Lower leg skin (tissue), 3 donors: ENCODE results near the gene FYCO1.

Experiments used
- POLR2A ChIP-seq, 2 donors: fragments of 450-650 bp; IDR thresholded peaks; one replicate each; pipeline ENCODE4 v1.6.1; 2016 to 2017; ENCODE audit warnings: antibody characterized with exemption in 2 of 2, mild to moderate bottlenecking in 1 of 2, moderate library complexity in 1 of 2
- TF ChIP-seq, protein P1 (sequence below), 3 donors: fragments of 450-650 bp; IDR thresholded peaks; one replicate each; pipeline ENCODE4 v1.5.1; 2016; ENCODE audit warnings: antibody characterized with exemption in 3 of 3, mild to moderate bottlenecking in 3 of 3, moderate library complexity in 2 of 3

DNA sequence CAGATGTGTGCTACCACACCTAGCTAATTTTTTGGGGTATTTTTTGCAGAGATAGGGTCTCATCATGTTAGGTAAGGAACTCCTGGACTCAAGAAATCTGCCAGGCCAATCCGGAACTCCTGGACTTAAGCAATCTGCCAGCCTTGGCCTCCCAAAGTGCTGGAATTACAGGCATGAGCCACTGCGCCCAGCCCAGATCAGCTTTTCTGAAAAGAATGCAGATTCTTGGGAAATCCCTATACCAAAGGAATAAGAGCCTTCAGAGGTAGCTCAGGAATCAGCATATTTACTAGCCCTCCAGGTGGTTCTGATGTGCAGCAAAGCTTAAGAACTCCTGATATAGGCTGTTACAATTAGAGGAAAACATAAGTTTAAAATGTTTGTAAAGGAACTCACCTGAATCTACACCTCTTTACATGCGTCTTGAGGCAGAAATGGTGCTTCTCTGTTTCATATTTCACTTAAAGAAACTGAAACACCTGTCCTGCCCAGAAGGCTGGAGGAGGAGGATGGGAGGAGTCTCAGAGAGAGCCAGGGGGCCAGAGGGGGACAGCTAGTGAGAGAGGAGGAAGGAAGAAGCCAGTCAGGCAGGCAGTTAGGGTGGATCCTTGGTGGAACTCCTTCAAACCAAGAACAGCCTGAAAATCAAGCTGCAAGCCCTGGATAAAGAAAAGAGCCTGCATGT lies 31.5 kb upstream of the FYCO1 start, which contains the start of gene XCR1:
- TF ChIP-seq, protein P1, sequence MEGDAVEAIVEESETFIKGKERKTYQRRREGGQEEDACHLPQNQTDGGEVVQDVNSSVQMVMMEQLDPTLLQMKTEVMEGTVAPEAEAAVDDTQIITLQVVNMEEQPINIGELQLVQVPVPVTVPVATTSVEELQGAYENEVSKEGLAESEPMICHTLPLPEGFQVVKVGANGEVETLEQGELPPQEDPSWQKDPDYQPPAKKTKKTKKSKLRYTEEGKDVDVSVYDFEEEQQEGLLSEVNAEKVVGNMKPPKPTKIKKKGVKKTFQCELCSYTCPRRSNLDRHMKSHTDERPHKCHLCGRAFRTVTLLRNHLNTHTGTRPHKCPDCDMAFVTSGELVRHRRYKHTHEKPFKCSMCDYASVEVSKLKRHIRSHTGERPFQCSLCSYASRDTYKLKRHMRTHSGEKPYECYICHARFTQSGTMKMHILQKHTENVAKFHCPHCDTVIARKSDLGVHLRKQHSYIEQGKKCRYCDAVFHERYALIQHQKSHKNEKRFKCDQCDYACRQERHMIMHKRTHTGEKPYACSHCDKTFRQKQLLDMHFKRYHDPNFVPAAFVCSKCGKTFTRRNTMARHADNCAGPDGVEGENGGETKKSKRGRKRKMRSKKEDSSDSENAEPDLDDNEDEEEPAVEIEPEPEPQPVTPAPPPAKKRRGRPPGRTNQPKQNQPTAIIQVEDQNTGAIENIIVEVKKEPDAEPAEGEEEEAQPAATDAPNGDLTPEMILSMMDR (IDR thresholded peaks at IDR 0.05) = no peak
- TF ChIP-seq POLR2A (IDR thresholded peaks at IDR 0.05) = no peak
